Colonic mucosa (tissue), 4 donors: ENCODE data around the gene WDR48. TPM values are rescaled to one million over a fixed set of nuclear protein-coding genes. Genes with fewer than 3 reads are reported as not detected.

Experiments
- DNase-seq: peaks from one replicate; pipeline ENCODE4 v3.0.0-alpha.2; 2020
- H3K27ac ChIP-seq: fragments of 200-600 bp; one replicate; pipeline ENCODE4 v1.8.0; 2021
- H3K27me3 ChIP-seq: fragments of 200-600 bp; one replicate; pipeline ENCODE4 v1.8.0; 2021
- H3K36me3 ChIP-seq: fragments of 200-600 bp; one replicate; pipeline ENCODE4 v1.8.0; 2021
- H3K4me1 ChIP-seq: fragments of 200-600 bp; one replicate; pipeline ENCODE4 v1.8.0; 2021; ENCODE audit warnings: mild to moderate bottlenecking
- H3K4me3 ChIP-seq: fragments of 200-600 bp; one replicate; pipeline ENCODE4 v1.8.0; 2021
- H3K9ac ChIP-seq, 2 donors: one replicate each; pipeline ENCODE4 v1.7.0; 2013; ENCODE audit warnings: control low read depth in 2 of 2, low read depth in 2 of 2, low read length in 2 of 2
- H3K9me3 ChIP-seq: fragments of 200-600 bp; one replicate; pipeline ENCODE4 v1.8.0; 2021
- CTCF ChIP-seq: fragments of 200-600 bp; IDR thresholded peaks from one replicate; pipeline ENCODE4 v1.8.0; 2022; ENCODE audit warnings: antibody characterized with exemption, mild to moderate bottlenecking
- intact Hi-C: fragments of 100-400 bp; cut with DNase I; formaldehyde crosslinking; loops from one replicate; pipeline ENCODE4 v1.14.1; 2022
- total RNA-seq, 2 donors: library from RNA; stranded (reverse); fragmentation: NEBNext Ultra II Directional in 1 of 2; extraction: Animal tissue kit (Norgen Biotek cat#: 25700) in 1 of 2; gene quantifications; one replicate each; pipeline ENCODE4 v1.2.1, GENCODE V29; 2021
- donor health status: healthy.
- donor health status: DM: no; HTN: no; CAD: no.
- donor health status: DM: no; HTN: no; CAD: no.

WDR48 gene
- total RNA-seq, 2 donors from 2014 or later = 26.1 to 51.2 TPM

DNA sequence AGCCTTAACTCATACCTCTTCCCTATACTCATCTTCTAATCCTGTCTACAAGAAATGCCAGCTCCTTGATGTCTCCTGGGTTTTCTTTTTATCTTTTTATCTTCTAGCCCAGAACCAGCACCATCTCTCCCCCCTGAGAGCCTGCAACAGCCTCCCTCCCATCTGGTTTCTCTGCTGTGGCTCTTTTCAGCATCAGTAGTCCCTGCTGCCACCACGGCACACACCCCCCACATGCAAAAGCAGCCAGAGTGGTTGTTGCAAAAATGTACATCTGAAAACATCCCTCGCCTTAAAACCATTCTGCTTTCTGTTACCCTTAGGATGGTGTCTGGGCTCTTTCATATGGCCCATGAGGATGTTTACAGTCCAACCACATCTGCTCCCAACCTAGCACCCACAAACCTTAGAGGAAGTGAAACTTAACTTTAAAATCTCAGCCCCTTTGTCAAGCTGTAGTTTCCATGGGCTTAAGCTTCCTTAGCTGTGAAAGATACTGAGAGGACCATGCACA is 56.4 kb downstream of the WDR48 start:
- peak overlapping the region; percentile 94 for H3K27ac ChIP-seq
- H3K36me3 ChIP-seq = no peaks in the 10 kb centered on the region
- peak overlapping the region; percentile 90 to 96 for H3K9ac ChIP-seq
- no peaks in the 10 kb centered on the region for H3K27me3 ChIP-seq
- DNase-seq = peak; percentile 18
- H3K4me1 ChIP-seq = no peaks in the 10 kb centered on the region
- intact Hi-C loops = no loop called here
- peak overlapping the region; percentile 91 for H3K4me3 ChIP-seq
- H3K9me3 ChIP-seq = no peaks in the 10 kb centered on the region
- TF ChIP-seq CTCF = no peak

DNA sequence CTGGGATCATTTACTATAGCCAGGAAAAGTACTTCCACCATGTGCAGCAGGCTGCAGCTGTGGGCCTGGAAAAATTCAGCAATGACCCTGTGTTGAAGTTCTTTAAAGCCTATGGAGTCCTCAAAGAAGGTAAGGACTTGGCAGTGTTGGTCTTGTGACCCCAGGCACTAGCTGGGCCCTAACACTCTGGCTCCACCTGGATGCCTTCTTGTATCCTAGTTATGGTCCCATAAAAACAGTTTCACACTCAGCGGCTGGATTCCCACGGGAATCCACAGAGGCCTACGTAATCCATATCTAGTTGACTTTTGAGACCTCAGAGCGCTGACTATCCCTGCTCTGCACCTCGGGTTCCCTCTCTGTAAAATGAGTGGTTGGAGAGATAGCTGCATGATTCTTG is 57.3 kb downstream of the WDR48 start:
- H3K27me3 ChIP-seq = no peaks in the 10 kb centered on the region
- H3K9ac ChIP-seq = no peak overlapping the region
- TF ChIP-seq CTCF = no peak
- DNase-seq = peak; percentile 11
- H3K4me1 ChIP-seq = no peaks in the 10 kb centered on the region
- no peaks in the 10 kb centered on the region for H3K36me3 ChIP-seq
- no peaks in the 10 kb centered on the region for H3K9me3 ChIP-seq
- no peak overlapping the region for H3K27ac ChIP-seq
- no peak overlapping the region for H3K4me3 ChIP-seq
- intact Hi-C loops = no loop called here

- no peaks in the 10 kb centered on the region for H3K27me3 ChIP-seq
- H3K4me3 ChIP-seq = no peak overlapping the region
- no peaks in the 10 kb centered on the region for H3K9me3 ChIP-seq
- TF ChIP-seq CTCF = no peak
- H3K36me3 ChIP-seq = no peaks in the 10 kb centered on the region
- no peak overlapping the region for H3K27ac ChIP-seq
- no peaks in the 10 kb centered on the region for H3K4me1 ChIP-seq
- no peak for DNase-seq
- intact Hi-C loops = no loop called here
- H3K9ac ChIP-seq = no peak overlapping the region
These were observed 58.3 kb downstream of the WDR48 start for GRCh38 chr3:39110041-39110639.

- H3K9me3 ChIP-seq = no peaks in the 10 kb centered on the region
- intact Hi-C loops = no loop called here
- TF ChIP-seq CTCF = no peak
- H3K27me3 ChIP-seq = no peaks in the 10 kb centered on the region
- no peak for DNase-seq
- H3K4me1 ChIP-seq = no peaks in the 10 kb centered on the region
- H3K27ac ChIP-seq = no peak overlapping the region
- no peak overlapping the region for H3K9ac ChIP-seq
- no peak overlapping the region for H3K4me3 ChIP-seq
- H3K36me3 ChIP-seq = no peaks in the 10 kb centered on the region
These were observed 60.3 kb downstream of the WDR48 start for GRCh38 chr3:39112113-39112512.

- H3K9ac ChIP-seq = no peak overlapping the region
- H3K36me3 ChIP-seq = no peaks in the 10 kb centered on the region
- DNase-seq = no peak
- no peak overlapping the region for H3K4me3 ChIP-seq
- TF ChIP-seq CTCF = no peak
- no peak overlapping the region for H3K27ac ChIP-seq
- no peaks in the 10 kb centered on the region for H3K27me3 ChIP-seq
- no peaks in the 10 kb centered on the region for H3K9me3 ChIP-seq
- H3K4me1 ChIP-seq = no peaks in the 10 kb centered on the region
- intact Hi-C loops = no loop called here
These were observed 60.7 kb downstream of the WDR48 start for GRCh38 chr3:39112535-39112934.
